WTC11 (cell line): ENCODE results near the gene ARHGAP10. TPM values are rescaled to one million over a fixed set of nuclear protein-coding genes. Genes with fewer than 3 reads are reported as not detected.

ENCODE experiments used
- ATAC-seq: fragments of 200-7000 bp; cut with Tn5 transposase; 2 replicates; pipeline ENCODE4 v1.10.0; 2021; ENCODE audit warnings: mild to moderate bottlenecking, moderate library complexity
- CTCF ChIA-PET: fragments of 300-600 bp; sonication (Branson Sonifier 250); formaldehyde crosslinking; loops from one replicate; lab custom pipeline; 2021; ENCODE audit warnings: antibody characterized with exemption; lab: Charles Lee
- POLR2A ChIA-PET: fragments of 350-600 bp; sonication (Branson Sonifier 250); formaldehyde crosslinking; loops from one replicate; lab custom pipeline; 2021; ENCODE audit warnings: antibody characterized with exemption; lab: Charles Lee
- DNase-seq: peaks from one replicate; pipeline ENCODE4 v3.0.0; 2021; ENCODE audit warnings: low spot score
- H3K27ac Mint-ChIP-seq: 2 replicates; pipeline ENCODE4 v1.8.0; 2021; ENCODE audit warnings: mixed read lengths
- H3K27me3 Mint-ChIP-seq: 2 replicates; pipeline ENCODE4 v1.8.0; 2021; ENCODE audit warnings: low read depth, mild to moderate bottlenecking, moderate library complexity, mixed read lengths
- H3K36me3 Mint-ChIP-seq: 2 replicates; pipeline ENCODE4 v1.8.0; 2021; ENCODE audit warnings: mixed read lengths
- H3K4me1 Mint-ChIP-seq: 2 replicates; pipeline ENCODE4 v1.8.0; 2022; ENCODE audit warnings: mixed read lengths
- H3K4me3 Mint-ChIP-seq: 2 replicates; pipeline ENCODE4 v1.8.0; 2021; ENCODE audit warnings: mild to moderate bottlenecking, moderate library complexity, mixed read lengths
- H3K9me3 Mint-ChIP-seq: 2 replicates; pipeline ENCODE4 v1.8.0; 2021; ENCODE audit warnings: mixed read lengths
- CREB1 ChIP-seq: sonication (generic); formaldehyde crosslinking; IDR thresholded peaks from 2 replicates; pipeline ENCODE4 v1.8.0; 2023; ENCODE audit warnings: mild to moderate bottlenecking, missing genetic modification reagents
- CREM ChIP-seq: sonication (generic); formaldehyde crosslinking; IDR thresholded peaks from 2 replicates; pipeline ENCODE4 v1.8.1; 2022; ENCODE audit warnings: mild to moderate bottlenecking, missing genetic modification reagents, moderate library complexity
- E2F1 ChIP-seq: sonication (generic); formaldehyde crosslinking; IDR thresholded peaks from 2 replicates; pipeline ENCODE4 v1.8.0; 2022; ENCODE audit warnings: mild to moderate bottlenecking, missing genetic modification reagents
- EMX1 ChIP-seq: fragments of 250-450 bp; sonication (Bioruptor Pico); IDR thresholded peaks from 2 replicates; pipeline ENCODE4 v1.8.0; 2021; ENCODE audit warnings: mild to moderate bottlenecking
- ETV6 ChIP-seq: sonication (generic); formaldehyde crosslinking; IDR thresholded peaks from 2 replicates; pipeline ENCODE4 v1.8.1; 2022; ENCODE audit warnings: mild to moderate bottlenecking, missing genetic modification reagents
- GRHL2 ChIP-seq: fragments of 250-450 bp; sonication (Bioruptor Pico); IDR thresholded peaks from 2 replicates; pipeline ENCODE4 v1.8.0; 2022; ENCODE audit warnings: mild to moderate bottlenecking, moderate library complexity; ENCODE audit not compliant: insufficient replicate concordance, severe bottlenecking
- HMGA2 ChIP-seq: fragments of 250-450 bp; sonication (Bioruptor Pico); IDR thresholded peaks from 2 replicates; pipeline ENCODE4 v1.4.0; 2021; ENCODE audit warnings: mild to moderate bottlenecking, moderate library complexity
- MXD4 ChIP-seq: fragments of 250-450 bp; sonication (Bioruptor Pico); IDR thresholded peaks from 2 replicates; pipeline ENCODE4 v1.8.0; 2021; ENCODE audit warnings: mild to moderate bottlenecking, moderate library complexity, borderline replicate concordance
- NR3C1 ChIP-seq: sonication (generic); formaldehyde crosslinking; conservative IDR thresholded peaks from 2 replicates; pipeline ENCODE4 v1.8.1; 2023; ENCODE audit warnings: low read depth, mild to moderate bottlenecking, missing genetic modification reagents
- RELA ChIP-seq: sonication (generic); formaldehyde crosslinking; IDR thresholded peaks from 2 replicates; pipeline ENCODE4 v1.8.1; 2022; ENCODE audit warnings: missing genetic modification reagents, mild to moderate bottlenecking, borderline replicate concordance
- TP53 ChIP-seq: sonication (generic); formaldehyde crosslinking; IDR thresholded peaks from 2 replicates; pipeline ENCODE4 v1.8.1; 2023; ENCODE audit warnings: mild to moderate bottlenecking, missing genetic modification reagents
- ZNF121 ChIP-seq: sonication (generic); formaldehyde crosslinking; IDR thresholded peaks from 2 replicates; pipeline ENCODE4 v1.8.0; 2023; ENCODE audit warnings: missing genetic modification reagents
- ZNF219 ChIP-seq: sonication (generic); formaldehyde crosslinking; IDR thresholded peaks from 2 replicates; pipeline ENCODE4 v1.8.0; 2023; ENCODE audit warnings: missing genetic modification reagents, mild to moderate bottlenecking, borderline replicate concordance
- ZNF281 ChIP-seq: sonication (generic); formaldehyde crosslinking; IDR thresholded peaks from 2 replicates; pipeline ENCODE4 v1.8.0; 2023; ENCODE audit warnings: mild to moderate bottlenecking, missing genetic modification reagents
- ZNF396 ChIP-seq: fragments of 250-450 bp; sonication (Bioruptor Pico); IDR thresholded peaks from 2 replicates; pipeline ENCODE4 v1.8.0; 2021; ENCODE audit warnings: mild to moderate bottlenecking, moderate library complexity, borderline replicate concordance
- ZNF425 ChIP-seq: fragments of 250-450 bp; sonication (Bioruptor Pico); conservative IDR thresholded peaks from 2 replicates; pipeline ENCODE4 v1.9.0; 2021; ENCODE audit warnings: mild to moderate bottlenecking
- total RNA-seq: library from RNA; stranded (reverse); gene quantifications from 3 replicates; pipeline ENCODE4 v1.2.3, GENCODE V29; 2021
- TF ChIP-seq, protein P1 (sequence below): fragments of 200-600 bp; IDR thresholded peaks from 2 replicates; pipeline ENCODE4 v1.8.0; 2022; ENCODE audit warnings: antibody characterized with exemption
- TF ChIP-seq, protein P2 (sequence below): sonication (generic); formaldehyde crosslinking; IDR thresholded peaks from 2 replicates; pipeline ENCODE4 v1.8.1; 2023; ENCODE audit warnings: mild to moderate bottlenecking, missing genetic modification reagents
- TF ChIP-seq, protein P3 (sequence below): sonication (generic); formaldehyde crosslinking; IDR thresholded peaks from 2 replicates; pipeline ENCODE4 v1.8.0; 2022; ENCODE audit warnings: missing genetic modification reagents
- TF ChIP-seq, protein P4 (sequence below): sonication (generic); formaldehyde crosslinking; IDR thresholded peaks from 2 replicates; pipeline ENCODE4 v1.8.1; 2022; ENCODE audit warnings: mild to moderate bottlenecking, moderate library complexity, missing genetic modification reagents

Gene ARHGAP10
- total RNA-seq, 1 experiment from 2014 or later: 9.6 TPM

GRCh38 chr4:147948336-147948735 is 216.4 kb downstream of the ARHGAP10 start:
- CTCF ChIA-PET: no interaction called here
- H3K4me3 Mint-ChIP-seq: no peak overlapping the region
- TF ChIP-seq, protein P1, sequence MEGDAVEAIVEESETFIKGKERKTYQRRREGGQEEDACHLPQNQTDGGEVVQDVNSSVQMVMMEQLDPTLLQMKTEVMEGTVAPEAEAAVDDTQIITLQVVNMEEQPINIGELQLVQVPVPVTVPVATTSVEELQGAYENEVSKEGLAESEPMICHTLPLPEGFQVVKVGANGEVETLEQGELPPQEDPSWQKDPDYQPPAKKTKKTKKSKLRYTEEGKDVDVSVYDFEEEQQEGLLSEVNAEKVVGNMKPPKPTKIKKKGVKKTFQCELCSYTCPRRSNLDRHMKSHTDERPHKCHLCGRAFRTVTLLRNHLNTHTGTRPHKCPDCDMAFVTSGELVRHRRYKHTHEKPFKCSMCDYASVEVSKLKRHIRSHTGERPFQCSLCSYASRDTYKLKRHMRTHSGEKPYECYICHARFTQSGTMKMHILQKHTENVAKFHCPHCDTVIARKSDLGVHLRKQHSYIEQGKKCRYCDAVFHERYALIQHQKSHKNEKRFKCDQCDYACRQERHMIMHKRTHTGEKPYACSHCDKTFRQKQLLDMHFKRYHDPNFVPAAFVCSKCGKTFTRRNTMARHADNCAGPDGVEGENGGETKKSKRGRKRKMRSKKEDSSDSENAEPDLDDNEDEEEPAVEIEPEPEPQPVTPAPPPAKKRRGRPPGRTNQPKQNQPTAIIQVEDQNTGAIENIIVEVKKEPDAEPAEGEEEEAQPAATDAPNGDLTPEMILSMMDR: no peak
- TF ChIP-seq ZNF219 (CRISPR knock-in tag) (no peak), GRHL2 (no peak), CREM (CRISPR knock-in tag) (no peak), ZNF121 (CRISPR knock-in tag) (no peak), ZNF281 (no peak), NR3C1 (no peak), RELA (CRISPR knock-in tag) (no peak), ZNF425 (CRISPR knock-in tag) (no peak), MXD4 (no peak), ETV6 (CRISPR knock-in tag) (no peak)
- TF ChIP-seq, protein P2, sequence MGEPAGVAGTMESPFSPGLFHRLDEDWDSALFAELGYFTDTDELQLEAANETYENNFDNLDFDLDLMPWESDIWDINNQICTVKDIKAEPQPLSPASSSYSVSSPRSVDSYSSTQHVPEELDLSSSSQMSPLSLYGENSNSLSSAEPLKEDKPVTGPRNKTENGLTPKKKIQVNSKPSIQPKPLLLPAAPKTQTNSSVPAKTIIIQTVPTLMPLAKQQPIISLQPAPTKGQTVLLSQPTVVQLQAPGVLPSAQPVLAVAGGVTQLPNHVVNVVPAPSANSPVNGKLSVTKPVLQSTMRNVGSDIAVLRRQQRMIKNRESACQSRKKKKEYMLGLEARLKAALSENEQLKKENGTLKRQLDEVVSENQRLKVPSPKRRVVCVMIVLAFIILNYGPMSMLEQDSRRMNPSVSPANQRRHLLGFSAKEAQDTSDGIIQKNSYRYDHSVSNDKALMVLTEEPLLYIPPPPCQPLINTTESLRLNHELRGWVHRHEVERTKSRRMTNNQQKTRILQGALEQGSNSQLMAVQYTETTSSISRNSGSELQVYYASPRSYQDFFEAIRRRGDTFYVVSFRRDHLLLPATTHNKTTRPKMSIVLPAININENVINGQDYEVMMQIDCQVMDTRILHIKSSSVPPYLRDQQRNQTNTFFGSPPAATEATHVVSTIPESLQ (CRISPR knock-in tag): no peak
- TF ChIP-seq, protein P3, sequence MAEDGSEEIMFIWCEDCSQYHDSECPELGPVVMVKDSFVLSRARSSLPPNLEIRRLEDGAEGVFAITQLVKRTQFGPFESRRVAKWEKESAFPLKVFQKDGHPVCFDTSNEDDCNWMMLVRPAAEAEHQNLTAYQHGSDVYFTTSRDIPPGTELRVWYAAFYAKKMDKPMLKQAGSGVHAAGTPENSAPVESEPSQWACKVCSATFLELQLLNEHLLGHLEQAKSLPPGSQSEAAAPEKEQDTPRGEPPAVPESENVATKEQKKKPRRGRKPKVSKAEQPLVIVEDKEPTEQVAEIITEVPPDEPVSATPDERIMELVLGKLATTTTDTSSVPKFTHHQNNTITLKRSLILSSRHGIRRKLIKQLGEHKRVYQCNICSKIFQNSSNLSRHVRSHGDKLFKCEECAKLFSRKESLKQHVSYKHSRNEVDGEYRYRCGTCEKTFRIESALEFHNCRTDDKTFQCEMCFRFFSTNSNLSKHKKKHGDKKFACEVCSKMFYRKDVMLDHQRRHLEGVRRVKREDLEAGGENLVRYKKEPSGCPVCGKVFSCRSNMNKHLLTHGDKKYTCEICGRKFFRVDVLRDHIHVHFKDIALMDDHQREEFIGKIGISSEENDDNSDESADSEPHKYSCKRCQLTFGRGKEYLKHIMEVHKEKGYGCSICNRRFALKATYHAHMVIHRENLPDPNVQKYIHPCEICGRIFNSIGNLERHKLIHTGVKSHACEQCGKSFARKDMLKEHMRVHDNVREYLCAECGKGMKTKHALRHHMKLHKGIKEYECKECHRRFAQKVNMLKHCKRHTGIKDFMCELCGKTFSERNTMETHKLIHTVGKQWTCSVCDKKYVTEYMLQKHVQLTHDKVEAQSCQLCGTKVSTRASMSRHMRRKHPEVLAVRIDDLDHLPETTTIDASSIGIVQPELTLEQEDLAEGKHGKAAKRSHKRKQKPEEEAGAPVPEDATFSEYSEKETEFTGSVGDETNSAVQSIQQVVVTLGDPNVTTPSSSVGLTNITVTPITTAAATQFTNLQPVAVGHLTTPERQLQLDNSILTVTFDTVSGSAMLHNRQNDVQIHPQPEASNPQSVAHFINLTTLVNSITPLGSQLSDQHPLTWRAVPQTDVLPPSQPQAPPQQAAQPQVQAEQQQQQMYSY (CRISPR knock-in tag): no peak
- H3K4me1 Mint-ChIP-seq: no peaks in the 10 kb centered on the region
- ATAC-seq (no peak), DNase-seq (no peak)
- no peaks in the 10 kb centered on the region for H3K9me3 Mint-ChIP-seq
- H3K36me3 Mint-ChIP-seq: peaks cover 8% of the 10 kb centered on the region; the same call in 1 of the 2 replicates
- H3K27me3 Mint-ChIP-seq: no peaks in the 10 kb centered on the region
- POLR2A ChIA-PET: no interaction called here
- H3K27ac Mint-ChIP-seq: no peak overlapping the region

- no peak overlapping the region for H3K27ac Mint-ChIP-seq
- H3K36me3 Mint-ChIP-seq: peaks cover 8% of the 10 kb centered on the region
- no peak overlapping the region for H3K4me3 Mint-ChIP-seq
- ChIA-PET POLR2A (no interaction called here), CTCF (no interaction called here)
- H3K27me3 Mint-ChIP-seq: no peaks in the 10 kb centered on the region
- no peak for DNase-seq
- ATAC-seq: no peak
- no peaks in the 10 kb centered on the region for H3K9me3 Mint-ChIP-seq
- peaks cover 6% of the 10 kb centered on the region for H3K4me1 Mint-ChIP-seq
- TF ChIP-seq, protein P4, sequence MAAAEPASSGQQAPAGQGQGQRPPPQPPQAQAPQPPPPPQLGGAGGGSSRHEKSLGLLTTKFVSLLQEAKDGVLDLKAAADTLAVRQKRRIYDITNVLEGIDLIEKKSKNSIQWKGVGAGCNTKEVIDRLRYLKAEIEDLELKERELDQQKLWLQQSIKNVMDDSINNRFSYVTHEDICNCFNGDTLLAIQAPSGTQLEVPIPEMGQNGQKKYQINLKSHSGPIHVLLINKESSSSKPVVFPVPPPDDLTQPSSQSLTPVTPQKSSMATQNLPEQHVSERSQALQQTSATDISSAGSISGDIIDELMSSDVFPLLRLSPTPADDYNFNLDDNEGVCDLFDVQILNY (CRISPR knock-in tag): no peak
- TF ChIP-seq ZNF396 (no peak), E2F1 (no peak), EMX1 (CRISPR knock-in tag) (no peak), CREB1 (no peak), TP53 (CRISPR knock-in tag) (no peak), HMGA2 (CRISPR knock-in tag) (no peak)
- TF ChIP-seq, protein P1: no peak
Observed at GRCh38 chr4:147950261-147950660, 218.4 kb downstream of the ARHGAP10 start.
